Measurements from ENCODE around the gene CD151.

DNA sequence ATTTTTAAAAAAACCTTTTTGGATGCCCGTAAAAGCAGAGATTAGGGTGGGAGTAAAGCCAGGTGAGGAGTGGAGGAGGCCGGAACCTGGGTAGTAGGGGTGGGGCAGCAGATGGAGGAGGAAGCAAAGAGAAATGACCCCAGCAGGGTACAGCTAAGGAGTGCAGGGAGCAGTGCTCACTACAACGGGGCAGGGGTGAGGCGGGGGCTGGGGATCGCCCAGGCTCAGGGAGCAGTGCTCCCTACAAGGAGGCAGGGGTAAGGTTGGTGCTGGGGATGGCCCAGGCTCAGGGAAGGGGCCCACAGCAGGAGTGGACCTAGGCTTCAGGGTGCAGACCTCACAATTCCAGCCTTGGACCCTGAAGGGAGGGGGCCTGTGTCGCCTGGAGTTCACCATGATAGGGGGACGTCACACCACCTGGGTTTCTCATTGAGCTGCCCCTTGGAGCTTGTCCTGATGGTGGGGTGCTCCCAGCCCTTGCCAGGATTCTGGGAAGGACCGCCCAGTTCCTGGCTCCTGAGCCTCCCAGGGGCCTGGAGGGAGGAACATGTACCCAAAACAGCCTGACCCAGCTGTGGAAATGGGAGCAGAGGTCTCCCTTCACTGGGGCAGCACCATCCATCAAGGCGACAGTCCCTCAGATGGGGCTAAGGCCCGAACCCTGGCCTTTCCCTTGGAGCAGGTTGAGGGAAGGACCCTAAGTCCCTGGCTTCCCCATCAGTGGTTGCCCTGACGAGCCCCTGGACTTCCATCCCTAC lies 16.9 kb upstream of the CD151 start:
- no peak for TF ChIP-seq YY1 (IDR thresholded peaks at IDR 0.05; ENCODE audit: insufficient read depth, insufficient read length)
- no peak for TF ChIP-seq SUZ12 (IDR thresholded peaks at IDR 0.05; ENCODE audit: extremely low read depth, insufficient read depth, insufficient read length)

All from NT2/D1 (cell line).